Testis (tissue), 3 donors: ENCODE data around the gene PHLPP1. TPM values are rescaled to one million over a fixed set of nuclear protein-coding genes. Genes with fewer than 3 reads are reported as not detected.

ENCODE experiments used
- DNase-seq: peaks from one replicate; pipeline ENCODE4 v3.0.0-alpha.2; 2019
- H3K27ac ChIP-seq, 2 donors: fragments of 200-600 bp; sonication (generic); one replicate each; pipeline ENCODE4 v1.5.1; 2019
- H3K27me3 ChIP-seq: fragments of 200-600 bp; sonication (generic); one replicate; pipeline ENCODE4 v1.5.1; 2019
- H3K36me3 ChIP-seq: fragments of 200-600 bp; sonication (generic); one replicate; pipeline ENCODE4 v1.5.1; 2017; ENCODE audit warnings: low read depth; ENCODE audit errors: missing control alignments
- H3K4me1 ChIP-seq: fragments of 200-600 bp; sonication (generic); one replicate; pipeline ENCODE4 v1.5.1; 2019
- H3K4me3 ChIP-seq, 2 donors: fragments of 200-600 bp; sonication (generic); one replicate each; pipeline ENCODE4 v1.5.1; 2017 to 2019
- H3K9me3 ChIP-seq: fragments of 200-600 bp; sonication (generic); one replicate; pipeline ENCODE4 v1.5.1; 2017
- POLR2A ChIP-seq: fragments of 450-650 bp; IDR thresholded peaks from one replicate; pipeline ENCODE4 v1.6.1; 2017; ENCODE audit warnings: antibody characterized with exemption, mild to moderate bottlenecking, moderate library complexity
- WGBS, 2 donors: methylation state at CpG; one replicate each; pipeline ENCODE4 v1.1.5; 2018; 5-methylcytosine and 5-hydroxymethylcytosine counted together
- intact Hi-C: fragments of 100-400 bp; cut with DNase I; formaldehyde crosslinking; loops from one replicate; pipeline ENCODE4 v1.15.1; 2023; ENCODE audit warnings: low total_unique reads
- polyA plus RNA-seq: library from polyadenylated mRNA; stranded (reverse); fragments of 350-450 nt; fragmentation: Illumina TruSeq; extraction: RNeasy Lipid Tissue Mini Kit (QIAGEN cat#74804); gene quantifications from one replicate; pipeline ENCODE4 v1.2.3, GENCODE V29; 2014; ENCODE audit warnings: low read depth, low replicate concordance; ENCODE audit not compliant: insufficient read depth
- total RNA-seq, 2 donors: library from RNA; depleted of rRNA; stranded (reverse); fragments of >200 nt; gene quantifications; one replicate each; pipeline ENCODE4 v1.2.3, GENCODE V29; 2016
- TF ChIP-seq, protein P1 (sequence below), 3 experiments: fragments of 450-650 bp in 2 of 3; fragments of 200-600 bp in 1 of 3; sonication (generic) in 1 of 3; IDR thresholded peaks; one replicate each; pipeline ENCODE4 v1.5.1; 2016 to 2019; ENCODE audit warnings: antibody characterized with exemption in 3 of 3, mild to moderate bottlenecking in 2 of 3, moderate library complexity in 1 of 3

The PHLPP1 gene
- total and polyA plus RNA-seq, 3 donors from 2014 or later, result 31.5 to 60.1 (median 50.5) TPM

DNA sequence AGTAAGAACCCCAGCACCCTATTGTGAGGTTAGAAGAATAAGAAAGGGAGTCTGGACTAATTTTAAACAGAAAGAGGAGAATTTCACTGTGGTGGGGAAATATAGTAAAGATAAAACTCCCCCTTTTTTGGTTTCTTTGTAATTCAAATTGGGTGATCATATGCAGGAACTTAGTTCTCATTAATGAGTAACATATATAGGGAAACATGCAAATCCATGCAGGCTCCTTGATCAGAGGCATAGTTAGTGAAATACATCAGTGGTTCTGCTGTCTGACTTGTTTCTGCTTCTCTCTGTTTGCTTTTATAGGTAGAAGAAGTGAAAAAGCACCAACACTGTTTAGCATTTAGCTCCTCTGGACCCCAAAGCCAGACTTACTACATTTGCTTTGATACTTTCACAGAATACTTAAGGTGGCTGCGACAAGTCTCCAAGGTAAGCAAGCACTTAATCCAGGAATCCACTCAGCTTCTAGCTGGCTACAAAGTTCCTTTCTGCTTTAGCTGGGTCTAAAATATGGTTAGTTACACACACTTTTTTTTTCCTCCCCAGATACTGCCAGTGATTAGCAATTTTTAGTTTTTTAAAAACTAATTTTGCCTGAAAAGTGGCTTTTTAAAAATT is 123.2 kb downstream of the PHLPP1 start:
- Histone ChIP-seq H3K27me3 (no peaks in the 10 kb centered on the region), H3K36me3 (no peaks in the 10 kb centered on the region), H3K9me3 (no peaks in the 10 kb centered on the region), H3K27ac (no peak overlapping the region), H3K4me1 (no peaks in the 10 kb centered on the region), H3K4me3 (no peak overlapping the region)
- TF ChIP-seq POLR2A, result no peak
- TF ChIP-seq, protein P1, sequence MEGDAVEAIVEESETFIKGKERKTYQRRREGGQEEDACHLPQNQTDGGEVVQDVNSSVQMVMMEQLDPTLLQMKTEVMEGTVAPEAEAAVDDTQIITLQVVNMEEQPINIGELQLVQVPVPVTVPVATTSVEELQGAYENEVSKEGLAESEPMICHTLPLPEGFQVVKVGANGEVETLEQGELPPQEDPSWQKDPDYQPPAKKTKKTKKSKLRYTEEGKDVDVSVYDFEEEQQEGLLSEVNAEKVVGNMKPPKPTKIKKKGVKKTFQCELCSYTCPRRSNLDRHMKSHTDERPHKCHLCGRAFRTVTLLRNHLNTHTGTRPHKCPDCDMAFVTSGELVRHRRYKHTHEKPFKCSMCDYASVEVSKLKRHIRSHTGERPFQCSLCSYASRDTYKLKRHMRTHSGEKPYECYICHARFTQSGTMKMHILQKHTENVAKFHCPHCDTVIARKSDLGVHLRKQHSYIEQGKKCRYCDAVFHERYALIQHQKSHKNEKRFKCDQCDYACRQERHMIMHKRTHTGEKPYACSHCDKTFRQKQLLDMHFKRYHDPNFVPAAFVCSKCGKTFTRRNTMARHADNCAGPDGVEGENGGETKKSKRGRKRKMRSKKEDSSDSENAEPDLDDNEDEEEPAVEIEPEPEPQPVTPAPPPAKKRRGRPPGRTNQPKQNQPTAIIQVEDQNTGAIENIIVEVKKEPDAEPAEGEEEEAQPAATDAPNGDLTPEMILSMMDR (IDR thresholded peaks at IDR 0.05), result no peak
- WGBS, 2 donors, result 45 to 78% methylated on average over 1 of the region's 1 CpG
- intact Hi-C loops, result no loop called here
- no peak for DNase-seq

- no peak overlapping the region for H3K4me3 ChIP-seq
- no peak for TF ChIP-seq POLR2A
- TF ChIP-seq, protein P1 (IDR thresholded peaks at IDR 0.05), result no peak
- H3K36me3 ChIP-seq, result no peaks in the 10 kb centered on the region
- intact Hi-C loops, result no loop called here
- DNase-seq, result no peak
- 84 to 88% methylated on average over 2 of the region's 2 CpGs for WGBS, 2 donors
- H3K27me3 ChIP-seq, result no peaks in the 10 kb centered on the region
- no peaks in the 10 kb centered on the region for H3K9me3 ChIP-seq
- H3K4me1 ChIP-seq, result no peaks in the 10 kb centered on the region
- H3K27ac ChIP-seq, result no peak overlapping the region
Observed at GRCh38 chr18:62839874-62840713, 124.8 kb downstream of the PHLPP1 start.

DNA sequence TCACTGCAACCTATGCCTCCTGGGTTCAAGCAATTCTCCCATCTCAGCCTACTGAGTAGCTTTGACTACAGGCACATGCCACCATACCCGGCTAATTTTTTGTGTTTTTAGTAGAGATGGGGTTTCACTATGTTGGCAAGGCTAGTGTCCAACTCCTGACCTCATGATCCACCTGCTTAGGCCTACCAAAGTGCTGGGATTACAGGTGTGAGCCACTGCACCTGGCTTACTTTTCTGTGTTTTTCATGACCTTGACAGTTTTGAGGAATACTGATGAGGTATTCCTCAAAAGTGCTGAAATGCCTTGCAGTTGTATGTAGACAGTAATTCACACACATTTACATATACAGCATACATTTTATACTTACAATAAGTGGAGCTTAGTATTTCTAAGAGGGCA is 126.1 kb downstream of the PHLPP1 start:
- Histone ChIP-seq H3K36me3 (no peaks in the 10 kb centered on the region), H3K27me3 (no peaks in the 10 kb centered on the region), H3K27ac (no peak overlapping the region), H3K9me3 (no peaks in the 10 kb centered on the region), H3K4me1 (no peaks in the 10 kb centered on the region), H3K4me3 (no peak overlapping the region)
- intact Hi-C loops, result no loop called here
- 93 to 100% methylated on average over 1 of the region's 1 CpG for WGBS, 2 donors
- no peak for TF ChIP-seq POLR2A
- TF ChIP-seq, protein P1 (IDR thresholded peaks at IDR 0.05), result no peak
- no peak for DNase-seq

DNA sequence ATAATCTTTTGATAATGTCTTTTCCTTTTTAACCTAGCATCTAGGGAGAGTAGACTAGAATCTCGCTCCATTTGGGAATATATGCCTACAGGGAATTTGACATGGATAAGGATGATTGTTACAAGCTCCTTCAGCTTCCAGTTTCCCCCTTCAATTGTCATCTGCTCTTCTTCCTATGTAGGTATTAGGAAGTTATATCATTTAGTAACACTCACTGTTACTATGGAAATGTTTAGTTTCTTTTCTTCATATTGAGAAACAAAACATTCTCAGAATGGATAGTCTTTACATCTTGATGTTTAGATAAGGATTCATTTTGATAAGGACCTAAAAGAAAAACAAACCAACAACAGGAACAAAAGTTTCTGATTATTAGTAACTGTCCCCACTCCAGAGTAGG is 127.6 kb downstream of the PHLPP1 start:
- no peaks in the 10 kb centered on the region for H3K27me3 ChIP-seq
- no peak overlapping the region for H3K27ac ChIP-seq
- no peaks in the 10 kb centered on the region for H3K9me3 ChIP-seq
- H3K4me3 ChIP-seq, result no peak overlapping the region
- TF ChIP-seq POLR2A, result no peak
- TF ChIP-seq, protein P1 (IDR thresholded peaks at IDR 0.05), result no peak
- H3K4me1 ChIP-seq, result no peaks in the 10 kb centered on the region
- intact Hi-C loops, result no loop called here
- WGBS, 2 donors, result 97 to 100% methylated on average over 1 of the region's 1 CpG
- no peak for DNase-seq
- no peaks in the 10 kb centered on the region for H3K36me3 ChIP-seq
